NCI-H2029 (cell line): ENCODE data around the gene TNFAIP8.

Experiments used
- DNase-seq: peaks from one replicate; lab custom pipeline; 2025; lab: John Stamatoyannopoulos, UW

The TNFAIP8 gene

DNA sequence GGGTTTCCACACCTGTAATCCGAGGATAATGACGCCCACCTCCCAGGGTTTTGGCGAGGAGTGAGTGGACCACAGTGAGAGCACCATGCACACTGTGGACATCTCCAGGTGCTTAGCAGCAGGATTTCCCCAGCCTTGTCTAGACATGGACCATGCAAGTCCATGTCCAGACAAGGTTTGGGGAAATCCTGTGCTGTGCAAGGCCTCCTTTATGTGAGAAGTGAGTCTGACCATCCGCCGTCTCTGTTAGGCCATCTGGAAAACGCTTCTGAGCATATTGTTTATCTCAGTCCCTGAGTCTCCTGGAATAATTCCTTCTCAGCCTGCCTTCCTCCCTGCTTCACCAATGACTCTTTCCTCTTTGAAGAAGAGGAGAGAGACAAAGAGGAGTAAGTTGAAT lies 26.2 kb upstream of the TNFAIP8 start:
- DNase-seq: no peak

DNA sequence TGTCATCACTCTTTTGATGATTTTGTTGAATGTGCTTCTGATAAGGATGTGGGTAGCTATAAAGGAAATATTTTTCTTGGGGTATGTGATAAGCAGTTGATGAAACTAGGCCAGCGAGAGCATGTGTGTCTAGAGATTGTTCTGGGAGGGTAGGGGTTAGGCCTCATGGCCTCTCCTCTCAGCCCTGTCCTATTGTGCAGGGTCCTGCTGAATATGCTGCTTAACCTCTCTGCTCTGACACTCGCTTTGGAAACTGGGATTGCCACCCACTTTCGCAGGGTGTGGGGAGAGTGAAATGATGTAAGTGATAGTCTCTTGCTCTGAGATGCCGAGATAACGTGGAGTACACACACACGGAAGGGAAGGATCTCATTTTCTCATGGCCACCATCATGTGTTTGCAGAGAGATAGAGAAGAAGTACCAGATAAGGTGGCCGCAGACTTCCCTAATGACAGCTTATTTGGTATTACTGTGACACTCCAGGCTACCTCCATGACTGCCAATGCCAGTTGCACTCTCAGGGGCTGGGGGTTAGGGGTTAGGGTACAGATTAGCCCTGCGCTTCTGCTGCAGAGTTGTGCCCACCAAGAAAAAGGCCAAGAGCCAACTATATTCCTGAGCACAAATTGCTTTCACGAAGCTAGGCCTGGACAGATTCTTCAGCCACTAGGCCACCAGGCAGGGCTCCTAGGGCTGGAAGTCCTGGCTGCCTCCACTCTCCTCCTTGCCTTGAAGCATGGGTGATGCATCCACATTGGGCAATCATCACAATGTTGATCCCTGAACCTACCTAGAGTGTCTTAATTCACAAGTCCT lies 25.2 kb upstream of the TNFAIP8 start:
- DNase-seq: no peak

DNA sequence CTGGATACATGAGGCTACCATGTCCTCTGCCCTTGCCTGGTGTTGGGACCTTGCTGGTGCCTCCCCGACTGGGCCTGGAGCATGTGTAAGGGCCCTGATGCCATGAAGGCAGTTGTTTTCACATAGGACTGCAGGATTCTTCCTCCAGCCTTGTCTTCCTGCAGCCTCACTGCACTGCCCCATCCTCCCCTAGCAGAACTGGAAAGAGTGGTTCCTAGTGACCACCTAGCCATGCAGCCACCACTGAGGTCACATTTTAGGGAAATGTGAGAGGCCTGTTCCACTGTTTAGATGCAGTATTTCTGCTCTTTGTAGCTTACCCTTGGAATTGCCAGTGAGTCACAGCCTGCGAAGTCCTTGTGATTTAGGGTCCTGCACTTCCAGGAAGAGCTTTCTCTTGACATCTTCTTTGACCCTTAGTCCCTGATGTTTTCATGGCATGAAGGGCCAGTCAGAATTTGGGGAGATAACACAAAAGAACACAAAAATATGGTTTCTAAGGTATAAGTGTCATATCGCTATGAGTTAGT lies 24.2 kb upstream of the TNFAIP8 start:
- no peak for DNase-seq

DNA sequence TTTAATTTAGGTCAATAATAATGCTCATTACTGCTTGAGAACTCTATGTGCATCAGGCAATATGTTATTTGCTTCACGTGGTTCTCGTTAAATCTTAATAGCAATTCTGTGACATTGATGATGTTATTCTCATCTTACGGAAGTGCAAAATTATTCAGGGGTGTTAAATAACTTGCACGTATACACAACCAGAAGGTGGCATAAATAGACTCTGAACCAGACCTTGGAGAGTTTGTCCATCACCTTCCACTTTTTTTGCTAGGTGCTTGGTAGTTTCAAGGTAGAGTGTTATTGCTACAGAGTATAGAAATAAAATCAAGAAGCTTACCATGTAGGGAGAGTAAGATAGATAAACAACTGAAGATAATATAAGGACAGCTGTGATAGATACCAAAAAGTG lies 23.6 kb upstream of the TNFAIP8 start:
- DNase-seq: no peak

DNA sequence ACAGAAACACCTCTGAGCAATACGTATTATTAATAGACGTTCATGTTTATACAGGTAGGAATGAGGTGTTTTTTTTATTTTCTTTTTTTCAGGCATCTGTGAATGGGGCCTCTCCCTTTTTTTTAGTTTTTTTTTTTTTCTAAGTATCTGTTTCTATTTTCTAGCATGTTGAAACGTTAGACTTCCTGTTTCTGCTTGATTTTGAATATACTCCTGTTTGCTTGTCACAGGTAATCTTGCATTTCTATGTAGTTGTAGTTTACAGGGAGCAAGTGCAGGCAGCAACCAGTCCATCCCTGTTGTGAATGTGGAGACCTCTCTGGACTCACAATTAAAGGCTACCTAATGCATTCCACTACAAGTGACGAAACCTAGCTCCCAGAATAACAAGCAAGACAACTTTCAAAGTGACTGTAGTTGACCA lies 22.8 kb upstream of the TNFAIP8 start:
- DNase-seq: no peak

DNA sequence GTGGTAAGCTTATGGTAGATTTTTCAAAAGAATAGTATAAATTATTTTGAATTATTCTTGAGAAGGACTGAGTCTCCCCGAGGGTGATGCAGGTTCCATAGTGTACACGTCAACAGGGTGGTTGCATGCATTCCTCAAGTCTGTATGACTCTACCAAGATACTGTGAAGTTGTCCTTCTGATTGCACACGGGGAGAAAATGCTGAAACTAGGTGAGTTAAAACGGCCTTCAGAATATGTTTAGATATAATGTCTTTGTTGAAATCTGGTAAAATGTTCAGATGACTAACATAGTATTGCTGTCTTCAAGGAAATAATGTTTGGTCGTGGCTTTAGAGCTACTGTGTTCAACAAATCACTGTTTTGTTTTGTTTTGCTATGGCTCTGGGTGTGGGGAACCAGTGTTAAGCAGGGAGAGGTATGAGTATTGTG lies 22.4 kb upstream of the TNFAIP8 start:
- DNase-seq: no peak

DNA sequence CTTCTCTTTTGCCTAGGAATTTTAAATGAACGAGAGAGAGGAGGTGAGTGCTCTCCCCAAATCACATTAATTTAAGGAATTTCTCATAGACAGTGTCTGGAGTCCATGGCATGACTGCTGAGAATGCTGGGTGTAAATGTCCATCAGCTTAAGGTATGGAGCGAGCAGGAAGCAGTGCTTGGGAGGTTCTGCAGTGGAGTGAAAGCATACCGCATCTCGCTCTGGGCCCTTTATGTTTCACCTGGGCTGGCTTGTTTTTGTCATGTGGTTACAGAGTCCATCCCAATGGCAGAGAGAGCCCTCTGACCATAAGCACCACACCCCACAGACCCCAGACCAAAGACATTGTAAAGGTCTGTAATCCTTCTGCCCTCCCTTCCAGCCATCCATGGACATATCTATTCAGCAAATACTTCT lies 20.6 kb upstream of the TNFAIP8 start:
- DNase-seq: no peak

DNA sequence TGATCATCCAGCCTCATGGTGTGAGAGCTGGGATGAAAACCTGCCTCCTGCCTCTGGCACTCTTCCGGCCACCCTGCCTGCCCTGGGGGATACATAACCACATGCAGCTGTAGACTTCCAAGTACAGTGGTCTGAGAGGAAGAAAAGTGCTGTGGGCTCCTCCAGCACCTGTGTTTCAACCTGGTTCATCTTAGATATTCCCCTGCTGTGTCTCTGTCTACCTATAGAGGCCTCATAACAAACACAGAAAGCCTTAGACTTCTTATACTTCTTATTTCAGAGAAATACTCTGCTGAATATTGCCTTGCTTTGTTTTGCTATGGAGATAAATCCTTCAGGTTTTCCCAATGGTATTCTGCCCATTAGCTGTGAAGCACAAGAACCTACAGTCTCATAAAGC lies 19.6 kb upstream of the TNFAIP8 start:
- DNase-seq: no peak

DNA sequence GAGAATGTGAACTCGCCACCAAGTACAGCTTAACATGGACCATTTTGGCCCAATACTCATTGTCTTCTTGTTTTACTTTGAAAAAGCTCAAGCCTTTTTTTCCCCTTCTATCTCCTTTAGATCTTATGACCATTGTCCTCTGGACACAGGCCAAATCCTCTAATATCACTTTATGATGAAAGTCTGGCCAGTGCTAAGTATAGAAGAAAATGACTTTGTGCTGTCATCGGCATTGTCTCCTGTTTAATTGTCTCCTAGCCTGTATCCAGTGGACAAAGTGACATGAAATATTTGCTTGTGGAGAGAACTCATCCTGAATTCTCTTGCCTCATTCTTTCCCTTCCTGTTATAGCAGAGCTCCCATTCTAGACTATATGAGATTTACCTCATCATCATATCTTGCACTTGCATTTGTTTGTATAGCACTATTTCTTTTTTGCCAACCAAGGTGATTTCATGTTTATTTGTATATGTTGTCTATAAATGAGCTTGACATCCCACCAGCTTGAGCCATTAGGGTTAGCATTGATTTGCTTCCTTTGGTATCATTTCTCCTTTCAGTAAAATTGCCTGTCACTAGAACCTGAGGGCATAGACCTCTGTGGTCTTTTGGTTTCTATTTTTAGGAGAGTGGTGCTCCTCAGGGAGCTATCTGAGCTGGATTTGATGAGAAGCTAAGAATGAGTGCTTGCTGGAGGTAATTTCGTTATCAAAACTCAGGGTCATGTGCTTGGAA lies 18.8 kb upstream of the TNFAIP8 start:
- DNase-seq: no peak

DNA sequence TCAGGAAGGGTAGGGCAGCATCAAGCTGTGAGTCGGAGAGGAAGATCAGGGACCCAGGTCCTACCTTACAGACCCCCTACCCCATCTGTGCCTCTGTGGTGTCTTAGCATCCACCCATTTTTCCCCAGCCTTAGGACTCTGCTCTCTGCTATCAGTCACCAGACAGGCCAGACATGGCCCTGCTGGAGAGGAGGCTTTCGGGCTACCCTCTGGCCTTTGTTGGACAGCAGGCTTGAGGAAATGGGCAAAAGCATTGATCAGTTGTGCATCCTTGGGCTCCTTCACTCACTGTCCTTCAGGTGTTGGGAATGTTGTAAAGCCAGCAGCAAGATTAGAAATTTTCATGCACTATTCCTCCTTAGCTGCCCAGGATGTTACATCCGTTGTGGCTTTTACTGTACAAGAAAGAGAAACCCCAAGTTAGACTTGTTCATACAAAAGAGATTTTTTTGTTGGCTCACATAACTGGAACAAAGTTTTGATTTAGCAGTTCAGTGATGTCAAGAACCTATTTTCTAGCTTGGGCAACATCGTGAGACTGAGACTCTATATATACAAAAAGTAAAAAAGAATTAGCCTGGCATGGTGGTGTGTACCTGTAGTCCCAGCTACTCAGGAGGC lies 17.4 kb upstream of the TNFAIP8 start:
- no peak for DNase-seq

DNA sequence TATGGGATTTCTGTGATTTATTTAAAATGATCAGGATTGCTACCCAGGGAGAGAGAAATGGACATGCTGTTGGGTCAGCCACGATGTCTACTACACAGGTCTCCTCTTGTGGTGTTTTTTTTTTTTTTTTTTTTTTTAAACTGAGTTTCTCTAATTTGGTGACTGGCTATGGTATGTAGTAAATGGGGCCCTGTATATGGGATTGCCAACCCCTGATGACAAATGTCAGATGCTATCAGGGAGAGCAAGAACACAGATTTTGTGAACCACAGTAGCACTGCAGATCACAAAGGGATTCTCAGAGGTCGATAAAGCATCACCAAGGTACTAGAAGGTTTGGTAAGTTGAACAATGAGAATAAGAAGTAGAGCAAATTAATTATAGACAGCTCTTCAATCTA lies 16.5 kb upstream of the TNFAIP8 start:
- no peak for DNase-seq

DNA sequence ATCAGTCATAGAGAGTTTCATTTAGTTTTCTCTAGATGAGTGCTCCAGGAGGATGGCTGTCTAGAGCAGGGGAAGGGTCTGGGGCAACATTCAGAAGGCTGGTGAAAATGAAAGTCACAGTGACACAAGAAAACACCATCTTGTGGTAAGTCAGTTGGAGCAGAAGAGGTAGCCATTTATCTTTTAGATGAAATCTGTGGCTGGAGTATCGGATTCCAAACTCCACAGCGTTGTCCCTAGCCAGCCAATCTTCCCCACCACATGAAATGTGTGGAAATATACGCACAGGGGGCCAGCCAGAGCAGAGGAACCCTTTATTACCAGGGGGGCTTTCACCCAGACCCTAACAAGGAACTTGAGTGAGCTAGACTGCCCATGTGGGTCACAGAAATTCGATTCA lies 15.9 kb upstream of the TNFAIP8 start:
- no peak for DNase-seq

DNA sequence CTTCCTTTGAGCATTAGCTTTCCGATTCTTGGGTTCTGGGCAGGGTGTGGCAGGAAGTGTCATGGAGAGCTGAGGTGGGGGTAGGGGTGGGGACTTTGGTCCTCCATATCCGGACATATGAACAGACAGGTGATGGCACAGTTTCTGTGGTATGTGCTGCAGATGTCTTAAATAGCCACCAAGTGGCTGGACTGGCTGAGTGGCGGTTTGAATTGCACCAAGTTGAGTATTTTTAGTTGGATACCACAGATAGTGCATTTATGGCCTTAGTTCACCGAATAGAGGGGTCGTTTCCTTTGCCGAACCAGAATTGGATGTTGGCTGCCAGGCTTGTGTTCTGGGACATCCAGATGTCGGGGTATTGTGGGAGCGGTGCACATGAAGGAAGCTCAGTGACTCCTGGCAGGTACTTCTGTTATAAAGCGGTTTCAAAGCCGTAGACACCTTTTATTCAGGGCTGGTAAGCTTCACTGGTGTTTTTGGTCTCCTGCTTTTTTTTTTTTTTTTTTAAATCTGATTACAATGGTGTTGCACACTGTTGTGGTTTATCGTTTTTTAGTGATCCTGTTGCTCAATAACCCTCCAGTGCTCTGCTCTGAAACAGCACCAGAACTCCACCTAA lies 15.1 kb upstream of the TNFAIP8 start:
- no peak for DNase-seq

DNA sequence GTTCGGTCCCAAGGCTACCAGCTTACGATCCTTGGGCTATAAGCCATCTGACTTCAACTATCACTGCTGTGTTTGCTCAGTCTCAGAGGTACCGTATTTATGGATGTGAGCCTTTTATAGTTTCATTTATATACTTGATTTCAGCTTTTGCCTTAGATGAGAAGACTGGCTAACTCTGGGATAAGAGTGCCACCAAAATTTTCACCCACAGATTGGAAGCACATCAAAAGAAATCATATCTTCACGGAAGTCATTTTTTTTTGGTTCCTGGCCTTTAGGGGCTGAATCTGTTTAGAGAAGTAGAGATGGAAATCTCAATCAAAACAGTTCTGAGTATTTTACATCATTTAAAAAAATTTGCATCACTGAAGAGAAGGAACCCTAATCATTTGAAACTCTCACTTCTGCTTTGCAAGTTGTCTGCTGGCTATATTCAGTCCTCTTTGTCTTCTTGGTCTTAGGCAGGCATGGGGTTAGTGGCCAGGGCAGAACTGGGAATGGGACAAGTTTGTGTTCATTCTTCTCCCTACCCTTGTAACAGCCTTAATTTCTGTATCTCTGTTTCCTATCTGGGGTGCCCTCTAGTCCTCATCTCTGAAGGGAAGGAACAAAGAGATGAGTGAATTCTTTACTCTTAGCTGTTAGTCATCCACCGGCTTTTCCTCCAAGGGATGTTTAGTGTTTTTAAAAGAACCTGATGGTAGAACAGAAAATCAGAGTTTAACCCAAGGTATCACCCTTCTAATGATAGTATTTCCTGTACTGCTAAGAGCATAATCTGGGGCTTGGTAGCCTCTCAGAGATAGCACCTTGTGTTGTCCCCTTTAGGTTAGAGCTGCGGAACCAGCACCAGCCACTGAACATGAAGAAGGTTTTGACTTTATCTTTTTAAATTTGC lies 14.1 kb upstream of the TNFAIP8 start:
- DNase-seq: no peak

DNA sequence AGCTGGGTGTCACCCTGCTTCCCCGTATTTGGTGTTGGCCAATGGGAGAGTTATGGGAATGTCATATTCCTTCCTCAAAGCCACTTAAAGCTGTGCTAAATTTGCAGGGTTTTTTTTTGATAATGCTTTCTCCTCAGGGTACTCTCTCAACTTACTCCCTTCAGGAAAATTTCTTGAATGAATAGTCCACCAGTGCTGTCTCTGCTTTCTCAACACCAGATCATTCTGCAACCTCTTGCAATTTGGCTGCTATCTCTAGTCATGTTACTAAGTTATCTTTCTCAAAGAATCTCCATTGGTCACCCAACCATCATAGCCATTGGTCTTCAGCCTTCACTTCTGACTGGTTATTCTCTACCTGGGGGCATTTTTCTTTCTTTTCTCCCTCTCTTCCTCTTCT lies 13.4 kb upstream of the TNFAIP8 start:
- DNase-seq: no peak

DNA sequence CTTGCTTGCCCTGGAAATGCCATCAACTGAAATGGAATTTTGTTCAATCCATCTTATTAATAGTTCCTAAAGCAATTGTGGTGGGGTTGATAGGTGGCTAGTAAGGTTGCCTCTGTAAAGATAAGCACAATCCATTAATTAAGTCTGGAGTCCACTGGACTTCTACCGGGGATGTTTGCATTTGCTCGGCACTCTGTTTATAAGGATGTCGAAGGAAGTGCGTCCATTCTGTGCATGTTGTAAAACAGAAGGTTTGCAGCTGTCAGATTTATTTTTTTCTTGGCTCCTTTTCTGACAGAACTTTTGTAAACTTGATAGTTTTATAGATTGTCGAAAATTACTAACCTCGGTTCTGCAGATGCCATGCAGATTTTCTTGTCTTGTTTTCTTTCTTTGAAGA lies 12.8 kb upstream of the TNFAIP8 start:
- no peak for DNase-seq

DNA sequence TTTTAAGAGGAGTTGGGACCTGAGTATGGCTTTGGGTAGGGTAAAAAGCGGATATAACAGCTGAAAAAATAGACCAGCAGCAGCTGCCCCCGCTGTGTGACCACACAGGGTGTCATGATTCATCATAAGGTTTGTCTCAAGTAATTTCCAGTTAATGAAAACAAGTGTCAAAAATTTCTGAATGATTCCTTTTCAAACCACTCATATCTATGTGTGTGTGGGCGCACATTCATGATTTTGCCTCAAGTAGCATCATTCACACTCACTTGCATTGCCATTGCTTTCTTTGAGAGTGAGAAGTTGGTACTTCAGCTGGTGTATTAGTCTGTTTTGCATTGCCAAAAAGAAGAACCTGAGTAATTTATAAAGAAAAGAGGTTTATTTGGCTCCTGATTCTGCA lies 12.1 kb upstream of the TNFAIP8 start:
- DNase-seq: no peak

DNA sequence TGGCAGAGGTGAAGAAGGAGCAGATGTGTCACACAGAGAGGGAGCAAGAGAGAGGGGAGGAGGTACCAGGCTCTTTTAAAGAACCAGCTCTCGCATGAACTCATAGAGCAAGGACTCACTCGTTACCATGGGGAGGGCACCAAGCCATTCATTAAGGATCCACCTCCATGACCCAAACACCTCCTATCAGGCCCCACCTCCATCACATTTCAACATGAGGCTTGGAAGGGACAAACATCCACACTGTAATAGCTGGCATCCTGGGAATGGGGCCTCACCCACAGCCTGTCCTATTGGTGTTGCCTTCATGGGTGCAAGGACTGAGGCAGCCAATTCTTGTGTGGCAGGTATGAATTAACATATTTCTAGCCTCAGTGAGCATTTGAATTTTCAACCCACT lies 11.6 kb upstream of the TNFAIP8 start:
- DNase-seq: no peak

DNA sequence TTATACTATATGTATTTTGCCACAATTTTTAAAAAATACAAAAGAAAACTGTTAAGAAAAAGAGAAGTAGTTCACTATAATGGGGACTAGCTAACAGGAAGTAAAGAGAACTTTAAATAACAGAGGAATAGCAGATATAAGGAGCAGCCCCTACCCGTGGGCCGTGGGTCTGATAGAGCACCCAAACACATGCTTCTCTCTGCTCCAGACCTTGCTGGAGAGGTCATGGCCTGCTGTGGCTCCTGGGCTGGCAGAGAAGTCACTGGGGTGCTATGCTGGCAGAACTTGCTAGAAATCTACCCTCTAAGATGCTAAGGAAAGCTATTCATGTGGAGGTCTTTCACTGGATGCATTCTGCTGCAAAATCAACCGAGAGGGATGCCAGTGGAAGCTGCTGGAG lies 10.0 kb upstream of the TNFAIP8 start:
- DNase-seq: no peak

DNA sequence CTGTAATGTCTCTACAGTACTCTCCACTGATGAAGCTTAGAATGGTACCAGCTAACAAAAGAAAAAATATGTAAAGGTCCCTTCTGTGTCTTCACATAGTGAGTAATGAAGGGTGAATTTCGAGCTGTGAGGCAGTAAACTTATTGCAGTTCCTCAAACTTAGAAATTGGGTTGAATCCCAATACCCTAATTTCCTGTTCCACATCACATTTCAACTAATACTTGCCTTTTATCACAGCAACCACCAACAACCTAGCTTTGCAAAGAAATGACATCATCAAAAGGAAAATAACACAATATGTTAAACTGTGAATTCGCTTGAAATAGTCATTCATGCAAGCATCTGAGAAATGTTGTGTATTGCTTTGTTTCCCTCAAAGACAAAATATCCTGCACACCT lies 9.4 kb upstream of the TNFAIP8 start:
- DNase-seq: no peak

DNA sequence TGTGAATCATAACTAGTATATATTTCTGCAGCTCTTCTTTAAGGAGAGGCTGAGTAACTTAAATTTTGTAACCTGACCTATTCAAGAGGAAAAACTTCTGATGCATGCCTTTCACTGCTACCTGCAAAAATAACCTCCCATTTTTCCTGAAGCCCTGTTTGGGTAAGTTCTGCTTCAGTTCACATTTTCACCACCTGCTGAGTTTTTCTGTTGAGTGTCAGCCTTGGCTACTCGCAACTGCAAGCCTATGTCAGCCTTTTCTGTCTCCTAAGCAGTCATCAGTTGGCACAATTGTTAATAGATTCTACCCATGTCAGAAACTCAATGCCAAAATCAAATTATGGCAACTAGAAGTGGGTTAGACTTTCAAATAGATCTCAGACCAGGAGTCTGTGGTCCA lies 8.2 kb upstream of the TNFAIP8 start:
- DNase-seq: no peak
